AG08395 (cell line): Measurements from ENCODE around the gene SLC36A1.
"Not testable (repeated sequence)": the region's sequence is repeated elsewhere in the genome, so short reads cannot be mapped to it uniquely, and the experiment has no call there.

ENCODE experiments used
- DNase-seq: peaks from one replicate; pipeline ENCODE4 v3.0.0; 2012; ENCODE audit warnings: mixed read lengths, low spot score

Gene SLC36A1

DNA sequence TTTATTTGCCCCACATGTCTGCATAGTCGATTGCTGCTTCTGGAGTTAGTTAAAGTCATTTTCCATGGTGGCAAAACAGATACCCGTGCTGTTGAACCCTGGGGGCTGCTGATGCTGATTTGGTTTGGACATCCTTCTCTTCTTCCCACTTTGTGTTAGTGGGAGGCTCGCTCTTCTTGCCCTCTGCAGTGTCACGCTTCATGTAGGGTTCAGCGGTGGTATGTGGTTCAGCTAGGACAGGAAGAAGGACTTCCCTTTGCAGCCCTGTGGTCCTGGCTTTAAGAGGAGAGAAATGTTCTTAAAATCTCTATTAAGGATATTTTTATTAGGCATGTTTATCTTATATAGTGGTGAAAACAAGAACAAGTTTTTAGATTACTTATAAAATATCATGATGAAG lies 36.2 kb downstream of the SLC36A1 start:
- no peak for DNase-seq

DNA sequence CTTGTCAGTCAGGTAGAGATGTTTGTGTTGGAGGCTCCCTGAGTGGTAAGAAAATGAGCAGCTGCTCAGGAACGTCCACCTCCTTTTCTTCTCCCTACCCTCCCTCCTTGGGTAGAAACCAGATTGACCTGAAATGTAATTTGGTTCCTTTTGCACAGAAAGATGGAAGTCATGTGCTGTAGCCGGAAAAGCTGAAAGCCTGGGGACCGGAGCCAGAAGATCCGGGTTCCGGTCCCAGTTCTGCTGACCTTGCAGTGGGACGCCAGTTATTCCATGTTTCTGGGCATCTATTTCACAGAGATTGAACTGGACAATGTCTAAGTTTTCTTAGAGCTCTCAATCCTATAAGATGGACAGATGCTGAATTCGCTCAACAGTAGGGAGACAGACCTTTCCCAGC lies 40.1 kb downstream of the SLC36A1 start:
- no peak for DNase-seq

DNA sequence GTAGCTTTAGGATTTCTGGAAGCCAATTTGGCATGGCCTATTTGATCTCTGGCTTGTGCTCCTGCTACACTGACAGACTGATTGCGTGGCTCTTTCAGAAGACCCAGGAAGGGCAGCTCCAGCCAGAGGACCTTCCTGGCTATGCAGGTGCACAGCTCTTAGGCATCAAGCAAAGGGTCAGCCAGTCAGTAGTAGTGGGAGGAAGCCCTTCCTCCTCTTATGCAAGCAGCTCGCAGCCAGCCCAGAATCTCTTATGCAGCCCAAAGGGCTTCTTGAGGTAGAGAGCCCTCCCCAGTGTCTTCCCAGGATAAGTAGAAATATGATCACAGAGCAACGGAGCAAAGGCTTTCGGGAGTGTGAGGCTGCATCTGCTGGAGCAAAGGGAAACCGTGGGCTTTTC lies 43.2 kb downstream of the SLC36A1 start:
- DNase-seq = no peak

DNA sequence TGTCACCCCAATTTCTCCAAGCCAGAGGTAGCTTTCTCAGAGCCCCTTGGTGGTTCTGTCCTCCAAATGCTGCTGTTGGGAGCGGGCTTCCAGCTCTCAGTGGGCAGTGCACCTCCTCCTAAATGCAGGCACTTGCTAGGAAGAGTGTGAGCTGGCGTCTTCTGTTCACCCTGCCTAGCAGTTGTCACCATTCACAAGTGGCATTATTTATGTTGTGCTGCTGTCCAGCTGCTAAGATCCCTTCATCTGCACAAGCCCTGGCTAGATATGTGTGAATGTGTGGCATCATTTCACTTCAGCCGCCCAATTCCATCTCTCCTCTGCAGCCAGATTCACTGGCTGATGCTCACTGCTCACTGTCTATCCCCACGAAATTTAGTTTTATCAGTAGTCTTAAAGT lies 43.7 kb downstream of the SLC36A1 start:
- DNase-seq = no peak

DNA sequence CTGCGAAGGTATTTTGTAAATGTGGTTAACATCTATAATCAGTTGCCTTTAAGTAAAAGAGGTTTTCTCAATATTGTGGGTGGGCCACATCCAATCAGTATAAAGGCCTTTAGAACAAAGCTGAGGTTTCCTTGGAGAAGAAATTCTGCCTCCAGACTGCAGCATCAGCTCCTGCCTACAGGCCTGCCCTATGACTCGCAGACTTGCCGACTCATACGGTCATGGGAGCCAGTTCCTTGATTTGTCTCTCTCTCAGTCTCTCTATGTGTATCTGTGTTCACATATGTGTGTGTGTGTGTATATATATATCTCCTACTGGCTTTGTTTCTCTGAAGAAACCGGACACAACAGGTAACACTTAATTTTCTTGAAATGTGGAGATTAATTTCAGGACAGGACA lies 45.3 kb downstream of the SLC36A1 start:
- no peak for DNase-seq

DNA sequence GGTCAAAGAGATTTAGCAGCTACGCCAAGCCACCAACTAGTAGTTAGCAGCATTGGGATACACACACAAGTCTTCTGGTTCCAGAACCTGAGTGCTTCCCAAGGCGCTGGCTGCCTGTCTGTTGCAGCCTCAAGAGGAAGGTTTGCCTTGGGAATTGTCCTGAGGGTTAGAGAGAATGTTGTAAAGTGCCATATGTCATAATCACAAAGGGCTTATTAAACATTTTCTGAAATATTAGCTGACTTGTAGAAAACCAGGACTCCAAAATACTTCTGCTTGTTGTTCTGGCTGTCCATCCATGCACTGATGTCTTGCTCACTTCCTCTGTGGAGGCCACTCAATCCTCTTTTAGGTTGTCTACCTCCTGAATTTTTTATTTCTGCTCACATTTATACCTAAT lies 46.3 kb downstream of the SLC36A1 start:
- no peak for DNase-seq

DNA sequence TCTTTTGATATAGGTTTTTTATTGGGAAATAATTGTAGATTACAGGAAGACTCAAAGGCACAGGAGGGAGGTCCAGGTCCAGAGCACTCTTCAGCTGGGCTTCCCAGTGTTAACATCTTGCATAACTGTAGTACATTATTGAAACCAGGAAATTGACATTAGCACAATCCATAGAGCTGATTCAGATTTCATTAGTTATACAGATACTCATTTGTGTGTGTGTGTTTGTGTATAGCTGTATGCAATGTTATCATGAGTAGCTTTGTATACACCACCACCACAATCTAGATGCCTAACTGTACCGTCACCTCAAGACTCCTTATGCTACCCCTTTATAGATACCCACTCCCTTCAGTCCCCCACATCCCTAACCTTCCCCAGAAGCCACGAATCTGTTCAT lies 47.9 kb downstream of the SLC36A1 start:
- DNase-seq = no peak

DNA sequence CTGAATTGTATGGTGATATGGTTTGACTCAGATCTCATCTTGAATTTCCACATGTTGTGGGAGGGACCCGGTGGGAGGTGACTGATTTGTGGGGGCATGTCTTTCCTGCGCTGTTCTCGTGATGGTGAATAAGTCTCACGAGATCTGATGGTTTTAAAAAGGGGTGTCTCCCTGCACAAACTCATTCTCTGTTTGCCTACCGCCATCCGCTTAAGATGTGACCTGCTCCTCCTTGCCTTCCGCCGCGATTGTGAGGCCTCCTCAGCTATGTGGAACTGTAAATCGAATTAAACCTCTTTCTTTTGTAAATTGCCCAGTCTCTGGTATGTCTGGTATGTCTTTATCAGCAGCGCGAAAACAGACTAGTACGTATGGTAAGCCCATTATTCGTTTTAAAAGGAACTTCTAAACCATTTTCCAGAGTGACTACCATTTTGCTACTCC lies 48.7 kb downstream of the SLC36A1 start:
- no peak for DNase-seq

DNA sequence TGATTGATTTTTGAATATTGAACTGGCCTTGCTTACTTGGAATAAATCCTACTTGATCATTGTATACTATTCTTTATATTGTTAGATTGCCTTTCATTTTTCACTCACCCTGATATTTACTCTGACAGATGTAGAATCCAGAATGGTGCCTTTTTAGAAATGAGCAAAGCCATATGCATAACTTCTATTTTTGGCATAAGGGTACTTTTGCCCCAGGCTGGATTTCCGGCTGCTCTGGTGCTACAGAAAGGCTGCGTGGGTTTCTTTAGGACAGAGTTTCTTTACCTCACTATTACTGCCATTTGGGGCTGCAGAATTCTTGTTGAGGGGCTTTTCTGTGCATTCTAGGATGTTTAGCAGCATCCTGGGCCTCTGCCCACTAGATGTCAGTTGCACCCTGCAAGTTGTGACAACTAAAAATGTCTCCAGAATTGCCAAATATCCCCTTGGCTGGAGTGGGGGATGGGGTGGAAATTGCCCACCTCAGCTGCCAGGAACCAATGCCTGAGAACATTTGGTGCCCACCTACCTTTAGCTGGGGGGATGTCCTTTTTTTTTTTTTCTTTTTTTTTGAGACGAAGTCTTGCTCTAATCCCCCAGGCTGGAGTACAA lies 50.1 kb downstream of the SLC36A1 start:
- no peak for DNase-seq

DNA sequence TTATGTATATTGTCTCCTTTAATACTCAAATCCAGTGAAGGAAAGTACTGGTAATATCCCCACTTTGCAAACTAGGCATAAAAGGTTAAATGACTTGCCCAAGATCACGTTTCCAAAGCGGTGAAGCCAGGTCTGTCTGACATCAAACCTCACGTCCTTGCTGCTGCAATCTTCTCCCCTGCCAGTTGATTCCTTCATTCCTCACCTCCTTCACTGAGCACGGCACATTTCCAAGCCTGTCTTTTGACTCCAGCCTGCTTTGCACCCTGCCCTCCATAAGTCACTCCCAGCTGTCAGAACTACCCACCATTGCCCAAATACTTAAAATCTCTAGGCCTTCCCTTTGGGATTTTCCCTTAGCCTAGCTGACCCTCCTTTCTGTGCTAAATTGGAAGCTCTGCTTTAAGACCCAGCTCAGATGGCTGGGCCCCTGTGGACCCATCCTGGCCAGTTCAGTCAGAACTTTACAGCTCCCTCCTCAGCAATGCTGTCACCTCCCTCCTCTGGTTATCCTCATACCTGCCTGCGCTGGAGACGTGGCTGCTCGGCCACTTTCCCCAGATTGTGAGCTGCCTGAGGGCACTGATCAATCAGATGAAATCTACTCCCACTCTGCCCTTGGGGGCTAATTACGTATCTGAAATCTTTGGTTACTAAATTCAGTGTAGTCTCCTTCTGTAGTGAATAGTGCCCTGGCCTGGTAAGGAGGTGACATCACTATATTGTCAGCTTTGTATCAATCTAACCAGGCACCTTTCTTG lies 51.2 kb downstream of the SLC36A1 start:
- DNase-seq = no peak

DNA sequence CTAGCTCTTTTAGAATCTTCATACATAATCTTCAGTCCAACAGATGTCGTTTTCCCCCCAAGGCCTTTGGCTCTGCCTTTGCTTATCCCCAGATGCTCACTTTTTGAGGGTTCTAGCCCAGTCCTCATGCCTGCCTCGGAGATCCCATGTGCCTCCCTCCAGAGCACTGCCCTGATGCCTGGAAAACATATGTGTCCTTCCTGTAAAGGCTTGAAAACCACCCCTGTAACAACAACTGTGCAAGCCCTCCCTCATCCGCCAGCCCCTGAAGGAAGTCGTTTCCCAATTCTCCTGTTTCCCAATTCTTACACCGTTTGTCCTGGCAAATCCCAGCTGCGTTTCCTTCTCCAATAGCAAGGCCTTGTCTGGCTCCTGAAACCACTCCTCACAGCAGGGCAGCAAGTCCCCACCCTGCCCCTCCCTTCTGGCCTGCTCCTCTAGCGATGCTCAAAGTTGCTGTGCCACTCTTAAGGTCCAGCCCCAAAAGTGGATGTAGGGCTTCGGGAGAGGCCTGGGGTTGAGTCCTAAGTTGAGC lies 52.2 kb downstream of the SLC36A1 start:
- no peak for DNase-seq

DNA sequence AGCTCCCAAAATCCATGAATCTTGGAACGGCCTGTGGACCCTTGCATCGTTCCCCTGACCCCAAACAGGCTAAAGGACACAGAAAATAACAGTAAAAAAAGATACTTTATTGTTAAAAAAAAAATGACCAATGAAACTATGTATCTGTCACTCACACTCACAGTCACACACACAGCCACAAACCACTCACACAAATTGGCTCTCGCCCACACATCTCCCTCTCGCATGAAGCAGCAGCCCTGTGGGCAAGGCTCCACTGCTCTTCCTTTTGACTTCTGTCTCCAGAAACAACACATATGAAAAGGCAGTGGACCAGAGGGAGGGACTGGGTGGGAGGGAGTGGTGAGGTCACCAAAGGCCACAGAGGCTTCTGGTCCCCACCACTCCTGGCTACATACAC lies 56.6 kb downstream of the SLC36A1 start:
- no peak for DNase-seq

DNA sequence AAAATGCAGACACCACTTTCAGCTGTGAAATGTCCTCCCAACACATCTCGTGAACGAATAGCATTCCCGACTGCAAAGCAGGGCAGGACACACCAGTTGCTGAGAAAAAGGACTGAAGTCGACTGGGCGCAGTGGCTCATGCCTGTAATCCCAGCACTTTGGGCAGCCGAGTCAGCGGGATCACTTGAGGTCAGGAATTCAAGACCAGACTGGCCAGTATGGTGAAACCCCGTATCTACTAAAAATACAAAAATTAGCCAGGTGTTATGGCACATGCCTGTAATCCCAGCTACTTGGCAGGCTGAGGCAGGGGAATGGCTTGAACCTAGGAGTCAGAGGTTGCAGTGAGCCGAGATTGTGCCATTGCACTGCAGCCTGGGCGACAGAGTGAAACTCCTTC lies 60.9 kb downstream of the SLC36A1 start:
- not testable (repeated sequence) for DNase-seq

DNA sequence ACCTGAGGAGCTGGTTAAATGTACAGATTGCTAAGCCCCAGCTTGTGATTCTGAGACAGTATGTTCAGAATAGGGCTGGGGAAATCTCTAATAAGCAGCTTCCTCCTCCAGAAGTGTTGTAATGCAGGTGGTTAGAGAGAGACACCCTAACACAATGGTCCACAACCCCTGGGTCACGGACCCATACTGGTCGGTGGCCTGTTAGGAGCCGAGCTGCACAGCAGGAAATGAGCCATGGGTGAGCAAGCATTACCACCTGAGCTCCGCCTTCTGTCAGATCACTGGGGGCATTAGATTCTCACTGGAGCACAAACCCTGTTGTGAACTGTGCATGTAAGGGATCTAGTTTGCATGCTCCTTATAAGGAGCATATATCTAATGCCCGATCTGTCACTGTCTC lies 61.8 kb downstream of the SLC36A1 start:
- DNase-seq = no peak

DNA sequence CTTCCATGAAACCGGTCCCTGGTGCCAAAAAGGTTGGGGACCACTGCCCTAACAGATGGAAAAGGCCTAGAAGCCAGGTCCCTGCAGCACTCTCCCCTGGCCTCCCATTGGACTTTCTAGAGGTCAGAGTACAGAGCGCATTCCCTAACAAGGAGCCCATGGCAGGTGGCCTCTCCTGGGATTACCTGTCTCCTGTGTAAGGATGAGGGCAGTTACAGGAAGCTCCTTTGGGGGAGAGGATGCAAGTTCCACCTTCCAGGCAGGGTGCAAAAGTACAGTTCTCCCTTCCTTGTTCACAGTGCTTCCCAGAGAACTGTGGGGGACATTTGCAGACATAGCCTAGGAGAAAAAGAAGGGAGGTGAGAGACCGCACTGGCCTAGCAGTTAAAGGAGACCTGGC lies 62.4 kb downstream of the SLC36A1 start:
- no peak for DNase-seq

DNA sequence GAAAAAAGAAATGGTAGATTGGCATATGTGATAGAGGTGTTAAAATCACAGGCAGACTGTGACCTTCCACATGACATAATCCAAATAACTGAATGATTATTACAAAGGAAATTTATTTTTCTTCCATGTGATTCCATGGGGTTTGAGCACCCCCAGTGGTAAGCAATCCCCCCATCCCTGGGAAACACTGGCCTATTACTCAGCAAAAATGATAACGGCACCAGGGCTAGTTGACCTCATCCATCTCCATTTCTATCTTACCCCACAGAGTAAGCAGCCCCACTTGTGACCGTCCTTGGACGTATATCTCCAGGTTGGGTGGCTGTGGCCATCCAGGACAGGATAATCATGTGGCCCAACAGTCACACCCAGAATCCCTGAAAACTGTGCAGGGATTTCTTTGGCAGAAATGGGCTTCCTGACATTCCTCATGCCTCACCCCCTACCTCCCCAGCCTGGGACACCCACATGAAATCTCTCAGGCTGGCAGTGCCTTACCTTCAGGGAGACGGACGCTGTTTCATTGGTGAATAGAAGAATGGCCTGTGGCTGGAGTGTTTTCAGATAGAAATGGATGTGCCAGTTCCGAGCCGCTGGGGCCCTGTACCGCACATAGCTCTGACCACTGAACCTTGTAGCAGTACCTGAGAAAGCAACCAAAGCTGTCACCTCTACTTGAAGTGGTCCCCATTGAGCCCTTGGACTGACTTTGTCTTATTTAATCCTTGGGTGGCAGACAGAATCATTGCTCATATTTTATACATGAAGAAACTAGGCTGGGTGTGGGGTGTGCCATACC lies 69.9 kb downstream of the SLC36A1 start:
- DNase-seq = no peak

DNA sequence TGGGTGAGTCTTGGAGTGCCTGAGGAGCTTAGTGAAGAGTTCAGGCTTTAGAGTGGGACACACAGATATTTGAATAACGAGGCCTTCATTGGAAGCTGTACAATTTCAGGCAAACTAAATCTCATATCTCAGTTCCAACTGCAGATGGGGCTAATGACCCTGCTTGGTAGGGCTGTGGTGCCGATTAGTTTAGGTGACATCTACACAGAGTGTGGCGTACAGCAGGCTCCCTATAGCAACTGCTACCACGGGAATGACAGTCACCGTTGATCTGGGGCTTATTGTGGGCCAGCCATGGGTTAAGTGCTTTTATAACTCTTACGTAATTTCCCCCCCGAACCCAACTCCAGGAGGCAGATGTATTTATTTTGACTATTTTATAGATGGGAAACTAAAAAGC lies 72.9 kb downstream of the SLC36A1 start:
- no peak for DNase-seq

DNA sequence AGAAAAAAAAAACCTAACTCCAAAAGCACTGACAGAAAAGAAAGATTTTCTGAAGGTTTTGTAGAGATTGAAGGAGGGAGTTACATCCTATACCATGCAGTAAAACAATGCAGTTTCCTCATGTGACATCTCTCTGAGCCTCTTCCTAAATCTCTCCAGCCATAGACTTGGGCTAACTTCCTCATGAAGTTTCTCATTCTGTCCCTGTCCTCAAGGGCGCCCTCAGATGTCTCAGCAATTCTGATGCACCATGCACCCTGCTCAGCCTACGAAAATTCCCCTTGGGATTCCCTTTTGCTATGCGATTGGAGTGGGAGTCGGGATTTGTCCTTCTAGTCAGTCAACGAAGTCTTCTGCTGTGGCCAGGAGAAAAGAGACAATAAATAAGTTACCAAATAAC lies 74.8 kb downstream of the SLC36A1 start:
- no peak for DNase-seq

DNA sequence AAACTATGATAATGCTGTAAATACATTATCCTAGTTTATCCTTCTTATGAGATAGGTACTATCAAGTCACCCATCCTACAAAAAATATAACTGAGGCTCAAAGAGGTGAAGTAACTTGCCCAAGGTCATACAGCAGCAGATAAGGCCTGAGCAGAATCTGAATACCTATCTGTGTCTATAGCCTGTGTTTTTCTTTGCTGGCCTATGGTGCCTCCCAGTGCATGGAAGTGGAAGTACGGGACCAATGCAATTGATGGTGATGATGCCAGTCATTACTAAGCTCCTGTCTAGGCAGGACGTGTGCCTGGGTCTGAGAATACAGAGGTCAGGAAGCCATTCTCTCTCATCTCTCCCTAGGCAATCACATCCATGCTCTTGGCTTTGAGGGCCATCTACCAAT lies 75.9 kb downstream of the SLC36A1 start:
- DNase-seq = peak; percentile 79

DNA sequence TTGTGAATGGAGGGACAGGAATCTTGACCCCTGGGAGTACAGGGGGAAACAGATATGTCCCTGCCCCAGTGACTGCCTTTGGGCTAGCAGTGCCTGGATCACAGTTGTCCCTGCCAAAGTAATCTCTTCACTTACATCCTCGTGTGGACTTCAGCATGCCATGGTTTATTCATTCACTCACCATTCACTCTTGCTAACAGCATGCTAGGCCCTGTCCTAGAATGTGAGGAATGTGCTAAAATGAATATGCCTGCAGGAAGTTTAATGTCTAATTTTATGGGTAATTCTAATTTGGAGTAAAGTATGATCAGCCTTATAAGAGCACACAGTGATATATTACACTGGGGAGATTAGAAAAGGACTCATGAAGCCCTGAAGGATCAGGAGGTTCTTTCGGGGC lies 80.8 kb downstream of the SLC36A1 start:
- no peak for DNase-seq

DNA sequence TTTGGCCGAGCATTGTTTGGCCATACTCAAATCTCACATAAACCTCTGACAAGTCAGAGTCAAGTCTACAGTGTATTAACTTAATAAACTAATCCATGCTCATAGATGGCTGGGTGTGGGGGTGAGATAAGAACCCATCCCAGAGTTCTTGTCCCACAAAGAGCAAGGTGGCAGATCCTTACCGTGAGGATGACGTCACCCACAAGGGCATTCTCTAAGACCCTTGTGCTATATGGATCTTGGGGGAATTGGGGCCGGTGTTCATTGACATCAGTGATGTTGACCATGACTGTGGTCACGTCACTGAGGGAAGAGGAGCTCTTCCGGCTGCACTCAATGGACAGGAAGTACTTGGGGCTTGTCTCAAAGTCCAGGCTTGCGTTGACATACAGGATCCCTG lies 81.6 kb downstream of the SLC36A1 start:
- DNase-seq = no peak

DNA sequence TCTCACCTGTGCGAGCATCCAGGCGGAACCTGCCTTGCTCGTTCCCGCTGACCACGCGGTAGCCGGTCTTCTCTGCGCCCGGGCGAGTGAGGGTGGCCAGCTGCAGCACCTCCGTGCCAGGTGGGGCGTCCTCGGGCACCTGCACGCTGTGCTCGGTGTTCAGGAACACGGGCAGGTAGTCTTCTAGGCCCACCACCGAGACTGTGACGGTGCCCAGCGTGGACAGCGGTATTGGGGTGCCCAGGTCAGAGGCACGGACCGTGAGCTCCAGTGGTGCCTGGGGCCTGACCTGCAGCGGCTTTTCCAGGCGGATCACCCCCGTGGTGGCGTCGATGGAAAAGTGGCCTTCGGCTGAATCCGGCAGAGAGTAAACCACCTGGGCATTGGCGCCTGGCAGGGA lies 84.2 kb downstream of the SLC36A1 start:
- no peak for DNase-seq

DNA sequence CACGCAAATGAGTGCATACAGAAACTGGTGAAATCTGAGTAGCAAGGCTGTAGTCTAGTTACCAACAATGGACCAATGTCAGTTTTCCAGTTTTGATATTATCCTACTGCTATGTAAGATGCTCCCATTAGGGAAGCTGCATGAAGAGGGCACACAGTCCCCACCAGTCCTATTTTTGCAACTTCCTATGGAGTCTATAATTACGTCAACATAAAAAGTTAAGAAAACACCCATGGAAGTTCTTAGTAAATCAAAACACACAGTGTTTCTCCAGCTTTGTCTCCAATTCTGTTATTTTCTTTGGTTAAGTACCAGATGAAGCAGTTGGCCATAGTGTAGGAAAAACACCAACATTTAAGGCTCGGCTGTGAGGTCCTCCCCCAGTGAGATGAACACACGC lies 85.0 kb downstream of the SLC36A1 start:
- DNase-seq = no peak
